NOMO-1 treated with DMSO at 0.1 percent for 48 hours (cell line): Measurements from ENCODE around the gene SEPTIN7.

ENCODE experiments used
- DNase-seq: peaks from one replicate; lab custom pipeline; 2025; ENCODE audit not compliant: unreplicated experiment; lab: John Stamatoyannopoulos, UW

The SEPTIN7 gene

GRCh38 chr7:35828817-35829216 is 28.0 kb downstream of the SEPTIN7 start:
- DNase-seq: no peak

- DNase-seq: no peak
Measured at GRCh38 chr7:35831208-35831607, 30.4 kb downstream of the SEPTIN7 start.

- no peak for DNase-seq
Measured at GRCh38 chr7:35839860-35840854, 39.3 kb downstream of the SEPTIN7 start.

- no peak for DNase-seq
Measured at GRCh38 chr7:35846816-35847412, 46.1 kb downstream of the SEPTIN7 start.

- no peak for DNase-seq
Measured at GRCh38 chr7:35848725-35849124, 47.9 kb downstream of the SEPTIN7 start.

GRCh38 chr7:35849158-35849831 is 48.4 kb downstream of the SEPTIN7 start:
- DNase-seq: no peak

GRCh38 chr7:35849954-35850353 is 49.1 kb downstream of the SEPTIN7 start:
- no peak for DNase-seq
